WTC11 (cell line): ENCODE data around the gene ZNF3. TPM values are rescaled to one million over a fixed set of nuclear protein-coding genes. Genes with fewer than 3 reads are reported as not detected.

ENCODE experiments used
- ATAC-seq: fragments of 200-7000 bp; cut with Tn5 transposase; 2 replicates; pipeline ENCODE4 v1.10.0; 2021; ENCODE audit warnings: mild to moderate bottlenecking, moderate library complexity
- CTCF ChIA-PET: fragments of 300-600 bp; sonication (Branson Sonifier 250); formaldehyde crosslinking; loops from one replicate; lab custom pipeline; 2021; ENCODE audit warnings: antibody characterized with exemption; lab: Charles Lee
- POLR2A ChIA-PET: fragments of 350-600 bp; sonication (Branson Sonifier 250); formaldehyde crosslinking; loops from one replicate; lab custom pipeline; 2021; ENCODE audit warnings: antibody characterized with exemption; lab: Charles Lee
- DNase-seq: peaks from one replicate; pipeline ENCODE4 v3.0.0; 2021; ENCODE audit warnings: low spot score
- H3K27ac Mint-ChIP-seq: 2 replicates; pipeline ENCODE4 v1.8.0; 2021; ENCODE audit warnings: mixed read lengths
- H3K27me3 Mint-ChIP-seq: 2 replicates; pipeline ENCODE4 v1.8.0; 2021; ENCODE audit warnings: low read depth, mild to moderate bottlenecking, moderate library complexity, mixed read lengths
- H3K36me3 Mint-ChIP-seq: 2 replicates; pipeline ENCODE4 v1.8.0; 2021; ENCODE audit warnings: mixed read lengths
- H3K4me1 Mint-ChIP-seq: 2 replicates; pipeline ENCODE4 v1.8.0; 2022; ENCODE audit warnings: mixed read lengths
- H3K4me3 Mint-ChIP-seq: 2 replicates; pipeline ENCODE4 v1.8.0; 2021; ENCODE audit warnings: mild to moderate bottlenecking, moderate library complexity, mixed read lengths
- H3K9me3 Mint-ChIP-seq: 2 replicates; pipeline ENCODE4 v1.8.0; 2021; ENCODE audit warnings: mixed read lengths
- FOXP1 ChIP-seq: sonication (generic); formaldehyde crosslinking; IDR thresholded peaks from 2 replicates; pipeline ENCODE4 v1.8.0; 2022; ENCODE audit warnings: missing genetic modification reagents, mild to moderate bottlenecking, moderate library complexity, borderline replicate concordance
- MXD4 ChIP-seq: fragments of 250-450 bp; sonication (Bioruptor Pico); IDR thresholded peaks from 2 replicates; pipeline ENCODE4 v1.8.0; 2021; ENCODE audit warnings: mild to moderate bottlenecking, moderate library complexity, borderline replicate concordance
- NR2C2 ChIP-seq: sonication (generic); formaldehyde crosslinking; IDR thresholded peaks from 2 replicates; pipeline ENCODE4 v1.8.0; 2022; ENCODE audit warnings: mild to moderate bottlenecking, missing genetic modification reagents
- PRRX2 ChIP-seq: fragments of 250-450 bp; sonication (Bioruptor Pico); IDR thresholded peaks from 2 replicates; pipeline ENCODE4 v1.8.0; 2021; ENCODE audit warnings: mild to moderate bottlenecking
- ZNF423 ChIP-seq: fragments of 250-450 bp; sonication (Bioruptor Pico); IDR thresholded peaks from 2 replicates; pipeline ENCODE4 v2.1.2; 2022; ENCODE audit warnings: mild to moderate bottlenecking, moderate library complexity
- total RNA-seq: library from RNA; stranded (reverse); gene quantifications from 3 replicates; pipeline ENCODE4 v1.2.3, GENCODE V29; 2021
- TF ChIP-seq, protein P1 (sequence below): sonication (generic); formaldehyde crosslinking; IDR thresholded peaks from 2 replicates; pipeline ENCODE4 v1.8.0; 2022; ENCODE audit warnings: mild to moderate bottlenecking, missing genetic modification reagents
- TF ChIP-seq, protein P2 (sequence below): fragments of 250-450 bp; sonication (Bioruptor Pico); IDR thresholded peaks from 2 replicates; pipeline ENCODE4 v2.1.2; 2022; ENCODE audit warnings: mild to moderate bottlenecking, moderate library complexity
- TF ChIP-seq, protein P3 (sequence below): sonication (generic); formaldehyde crosslinking; IDR thresholded peaks from 2 replicates; pipeline ENCODE4 v1.8.1; 2023; ENCODE audit warnings: mild to moderate bottlenecking, missing genetic modification reagents, borderline replicate concordance
- TF ChIP-seq, protein P4 (sequence below): fragments of 250-450 bp; sonication (Bioruptor Pico); IDR thresholded peaks from 2 replicates; pipeline ENCODE4 v1.9.0; 2021; ENCODE audit warnings: mild to moderate bottlenecking, borderline replicate concordance
- TF ChIP-seq, protein P5 (sequence below): sonication (generic); formaldehyde crosslinking; IDR thresholded peaks from 2 replicates; pipeline ENCODE4 v1.8.1; 2023; ENCODE audit warnings: mild to moderate bottlenecking, moderate library complexity, missing genetic modification reagents
- TF ChIP-seq, protein P6 (sequence below): fragments of 250-450 bp; sonication (Bioruptor Pico); IDR thresholded peaks from 2 replicates; pipeline ENCODE4 v1.9.0; 2021; ENCODE audit warnings: mild to moderate bottlenecking
- TF ChIP-seq, protein P7 (sequence below): fragments of 250-450 bp; sonication (Bioruptor Pico); IDR thresholded peaks from 2 replicates; pipeline ENCODE4 v1.9.0; 2021; ENCODE audit warnings: mild to moderate bottlenecking
- TF ChIP-seq, protein P8 (sequence below): fragments of 250-450 bp; sonication (Bioruptor Pico); IDR thresholded peaks from 2 replicates; pipeline ENCODE4 v1.9.0; 2021; ENCODE audit warnings: moderate library complexity, mild to moderate bottlenecking, inconsistent platforms, borderline replicate concordance

The ZNF3 gene
- total RNA-seq, 1 experiment from 2014 or later: 48.3 TPM

DNA sequence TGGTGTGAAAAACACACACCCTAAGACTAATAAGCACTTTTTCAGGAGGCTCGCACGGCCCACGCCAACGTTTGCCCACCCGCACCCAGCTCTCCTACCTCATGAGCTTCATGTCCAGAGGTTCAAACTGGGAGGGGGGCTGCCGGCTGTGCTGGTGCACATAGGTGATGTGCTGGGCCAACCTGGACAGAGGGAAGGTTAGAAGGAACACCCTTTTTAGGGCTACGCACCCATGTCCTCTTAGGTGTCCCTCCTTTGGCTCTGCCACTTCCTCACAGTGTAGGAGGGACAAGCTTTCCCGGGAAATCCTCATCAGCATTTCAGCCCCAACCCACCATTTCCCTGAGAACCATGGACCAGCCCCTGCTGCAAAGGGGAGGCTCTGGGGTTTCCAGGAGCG, 13.8 kb upstream of the ZNF3 start (continued):
- TF ChIP-seq, protein P1, sequence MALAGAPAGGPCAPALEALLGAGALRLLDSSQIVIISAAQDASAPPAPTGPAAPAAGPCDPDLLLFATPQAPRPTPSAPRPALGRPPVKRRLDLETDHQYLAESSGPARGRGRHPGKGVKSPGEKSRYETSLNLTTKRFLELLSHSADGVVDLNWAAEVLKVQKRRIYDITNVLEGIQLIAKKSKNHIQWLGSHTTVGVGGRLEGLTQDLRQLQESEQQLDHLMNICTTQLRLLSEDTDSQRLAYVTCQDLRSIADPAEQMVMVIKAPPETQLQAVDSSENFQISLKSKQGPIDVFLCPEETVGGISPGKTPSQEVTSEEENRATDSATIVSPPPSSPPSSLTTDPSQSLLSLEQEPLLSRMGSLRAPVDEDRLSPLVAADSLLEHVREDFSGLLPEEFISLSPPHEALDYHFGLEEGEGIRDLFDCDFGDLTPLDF (CRISPR knock-in tag): no peak
- TF ChIP-seq, protein P2, sequence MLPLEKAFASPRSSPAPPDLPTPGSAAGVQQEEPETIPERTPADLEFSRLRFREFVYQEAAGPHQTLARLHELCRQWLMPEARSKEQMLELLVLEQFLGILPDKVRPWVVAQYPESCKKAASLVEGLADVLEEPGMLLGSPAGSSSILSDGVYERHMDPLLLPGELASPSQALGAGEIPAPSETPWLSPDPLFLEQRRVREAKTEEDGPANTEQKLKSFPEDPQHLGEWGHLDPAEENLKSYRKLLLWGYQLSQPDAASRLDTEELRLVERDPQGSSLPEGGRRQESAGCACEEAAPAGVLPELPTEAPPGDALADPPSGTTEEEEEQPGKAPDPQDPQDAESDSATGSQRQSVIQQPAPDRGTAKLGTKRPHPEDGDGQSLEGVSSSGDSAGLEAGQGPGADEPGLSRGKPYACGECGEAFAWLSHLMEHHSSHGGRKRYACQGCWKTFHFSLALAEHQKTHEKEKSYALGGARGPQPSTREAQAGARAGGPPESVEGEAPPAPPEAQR: no peak
- TF ChIP-seq, protein P3, sequence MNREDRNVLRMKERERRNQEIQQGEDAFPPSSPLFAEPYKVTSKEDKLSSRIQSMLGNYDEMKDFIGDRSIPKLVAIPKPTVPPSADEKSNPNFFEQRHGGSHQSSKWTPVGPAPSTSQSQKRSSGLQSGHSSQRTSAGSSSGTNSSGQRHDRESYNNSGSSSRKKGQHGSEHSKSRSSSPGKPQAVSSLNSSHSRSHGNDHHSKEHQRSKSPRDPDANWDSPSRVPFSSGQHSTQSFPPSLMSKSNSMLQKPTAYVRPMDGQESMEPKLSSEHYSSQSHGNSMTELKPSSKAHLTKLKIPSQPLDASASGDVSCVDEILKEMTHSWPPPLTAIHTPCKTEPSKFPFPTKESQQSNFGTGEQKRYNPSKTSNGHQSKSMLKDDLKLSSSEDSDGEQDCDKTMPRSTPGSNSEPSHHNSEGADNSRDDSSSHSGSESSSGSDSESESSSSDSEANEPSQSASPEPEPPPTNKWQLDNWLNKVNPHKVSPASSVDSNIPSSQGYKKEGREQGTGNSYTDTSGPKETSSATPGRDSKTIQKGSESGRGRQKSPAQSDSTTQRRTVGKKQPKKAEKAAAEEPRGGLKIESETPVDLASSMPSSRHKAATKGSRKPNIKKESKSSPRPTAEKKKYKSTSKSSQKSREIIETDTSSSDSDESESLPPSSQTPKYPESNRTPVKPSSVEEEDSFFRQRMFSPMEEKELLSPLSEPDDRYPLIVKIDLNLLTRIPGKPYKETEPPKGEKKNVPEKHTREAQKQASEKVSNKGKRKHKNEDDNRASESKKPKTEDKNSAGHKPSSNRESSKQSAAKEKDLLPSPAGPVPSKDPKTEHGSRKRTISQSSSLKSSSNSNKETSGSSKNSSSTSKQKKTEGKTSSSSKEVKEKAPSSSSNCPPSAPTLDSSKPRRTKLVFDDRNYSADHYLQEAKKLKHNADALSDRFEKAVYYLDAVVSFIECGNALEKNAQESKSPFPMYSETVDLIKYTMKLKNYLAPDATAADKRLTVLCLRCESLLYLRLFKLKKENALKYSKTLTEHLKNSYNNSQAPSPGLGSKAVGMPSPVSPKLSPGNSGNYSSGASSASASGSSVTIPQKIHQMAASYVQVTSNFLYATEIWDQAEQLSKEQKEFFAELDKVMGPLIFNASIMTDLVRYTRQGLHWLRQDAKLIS (CRISPR knock-in tag): no peak

DNA sequence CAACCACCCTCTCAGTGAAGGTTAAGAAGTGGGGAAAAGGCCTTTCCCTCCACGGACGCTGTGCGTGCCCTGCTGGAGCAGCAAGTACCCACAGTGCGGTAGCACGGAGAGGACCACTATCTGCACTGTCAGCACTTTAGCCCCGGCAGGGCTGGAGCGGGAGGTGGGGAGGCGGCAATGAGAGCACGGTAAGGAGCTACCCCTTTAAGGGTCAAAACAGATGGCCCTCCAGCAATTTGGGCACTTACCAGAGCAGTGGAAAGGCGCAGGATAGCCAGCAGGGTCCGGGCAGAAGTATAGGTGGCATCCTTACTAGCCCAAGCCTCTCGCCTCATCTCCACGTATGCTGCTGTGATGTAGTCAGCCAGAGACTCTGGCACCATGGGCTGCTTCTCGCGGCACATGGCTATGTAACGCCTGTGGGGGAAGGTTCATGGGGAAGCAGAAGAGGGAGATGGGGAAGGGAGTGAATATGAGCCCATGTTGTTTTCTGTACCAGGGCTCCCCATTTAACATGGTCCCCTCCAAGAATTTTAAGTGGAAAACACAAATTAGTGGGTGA, 12.5 kb upstream of the ZNF3 start:
- Mint-ChIP-seq H3K27ac (peak overlapping the region; percentile 54; the same call in 1 of the 2 replicates), H3K4me1 (peaks cover 16% of the 10 kb centered on the region), H3K27me3 (no peaks in the 10 kb centered on the region), H3K4me3 (no peak overlapping the region), H3K36me3 (peaks cover 88% of the 10 kb centered on the region), H3K9me3 (no peaks in the 10 kb centered on the region)
- DNase-seq (no peak), ATAC-seq (no peak)
- TF ChIP-seq, protein P2: no peak
- TF ChIP-seq NR2C2 (no peak), PRRX2 (peak; percentile 55; the same call in 1 of the 2 replicates), FOXP1 (CRISPR knock-in tag) (no peak), ZNF423 (CRISPR knock-in tag) (no peak), MXD4 (CRISPR knock-in tag) (no peak)
- TF ChIP-seq, protein P4, sequence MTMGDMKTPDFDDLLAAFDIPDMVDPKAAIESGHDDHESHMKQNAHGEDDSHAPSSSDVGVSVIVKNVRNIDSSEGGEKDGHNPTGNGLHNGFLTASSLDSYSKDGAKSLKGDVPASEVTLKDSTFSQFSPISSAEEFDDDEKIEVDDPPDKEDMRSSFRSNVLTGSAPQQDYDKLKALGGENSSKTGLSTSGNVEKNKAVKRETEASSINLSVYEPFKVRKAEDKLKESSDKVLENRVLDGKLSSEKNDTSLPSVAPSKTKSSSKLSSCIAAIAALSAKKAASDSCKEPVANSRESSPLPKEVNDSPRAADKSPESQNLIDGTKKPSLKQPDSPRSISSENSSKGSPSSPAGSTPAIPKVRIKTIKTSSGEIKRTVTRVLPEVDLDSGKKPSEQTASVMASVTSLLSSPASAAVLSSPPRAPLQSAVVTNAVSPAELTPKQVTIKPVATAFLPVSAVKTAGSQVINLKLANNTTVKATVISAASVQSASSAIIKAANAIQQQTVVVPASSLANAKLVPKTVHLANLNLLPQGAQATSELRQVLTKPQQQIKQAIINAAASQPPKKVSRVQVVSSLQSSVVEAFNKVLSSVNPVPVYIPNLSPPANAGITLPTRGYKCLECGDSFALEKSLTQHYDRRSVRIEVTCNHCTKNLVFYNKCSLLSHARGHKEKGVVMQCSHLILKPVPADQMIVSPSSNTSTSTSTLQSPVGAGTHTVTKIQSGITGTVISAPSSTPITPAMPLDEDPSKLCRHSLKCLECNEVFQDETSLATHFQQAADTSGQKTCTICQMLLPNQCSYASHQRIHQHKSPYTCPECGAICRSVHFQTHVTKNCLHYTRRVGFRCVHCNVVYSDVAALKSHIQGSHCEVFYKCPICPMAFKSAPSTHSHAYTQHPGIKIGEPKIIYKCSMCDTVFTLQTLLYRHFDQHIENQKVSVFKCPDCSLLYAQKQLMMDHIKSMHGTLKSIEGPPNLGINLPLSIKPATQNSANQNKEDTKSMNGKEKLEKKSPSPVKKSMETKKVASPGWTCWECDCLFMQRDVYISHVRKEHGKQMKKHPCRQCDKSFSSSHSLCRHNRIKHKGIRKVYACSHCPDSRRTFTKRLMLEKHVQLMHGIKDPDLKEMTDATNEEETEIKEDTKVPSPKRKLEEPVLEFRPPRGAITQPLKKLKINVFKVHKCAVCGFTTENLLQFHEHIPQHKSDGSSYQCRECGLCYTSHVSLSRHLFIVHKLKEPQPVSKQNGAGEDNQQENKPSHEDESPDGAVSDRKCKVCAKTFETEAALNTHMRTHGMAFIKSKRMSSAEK (CRISPR knock-in tag): 0 out of 2 replicates have a peak, but pooled peaks have one; percentile 49
- TF ChIP-seq, protein P5, sequence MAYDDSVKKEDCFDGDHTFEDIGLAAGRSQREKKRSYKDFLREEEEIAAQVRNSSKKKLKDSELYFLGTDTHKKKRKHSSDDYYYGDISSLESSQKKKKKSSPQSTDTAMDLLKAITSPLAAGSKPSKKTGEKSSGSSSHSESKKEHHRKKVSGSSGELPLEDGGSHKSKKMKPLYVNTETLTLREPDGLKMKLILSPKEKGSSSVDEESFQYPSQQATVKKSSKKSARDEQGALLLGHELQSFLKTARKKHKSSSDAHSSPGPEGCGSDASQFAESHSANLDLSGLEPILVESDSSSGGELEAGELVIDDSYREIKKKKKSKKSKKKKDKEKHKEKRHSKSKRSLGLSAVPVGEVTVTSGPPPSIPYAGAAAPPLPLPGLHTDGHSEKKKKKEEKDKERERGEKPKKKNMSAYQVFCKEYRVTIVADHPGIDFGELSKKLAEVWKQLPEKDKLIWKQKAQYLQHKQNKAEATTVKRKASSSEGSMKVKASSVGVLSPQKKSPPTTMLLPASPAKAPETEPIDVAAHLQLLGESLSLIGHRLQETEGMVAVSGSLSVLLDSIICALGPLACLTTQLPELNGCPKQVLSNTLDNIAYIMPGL (CRISPR knock-in tag): no peak
- TF ChIP-seq, protein P6, sequence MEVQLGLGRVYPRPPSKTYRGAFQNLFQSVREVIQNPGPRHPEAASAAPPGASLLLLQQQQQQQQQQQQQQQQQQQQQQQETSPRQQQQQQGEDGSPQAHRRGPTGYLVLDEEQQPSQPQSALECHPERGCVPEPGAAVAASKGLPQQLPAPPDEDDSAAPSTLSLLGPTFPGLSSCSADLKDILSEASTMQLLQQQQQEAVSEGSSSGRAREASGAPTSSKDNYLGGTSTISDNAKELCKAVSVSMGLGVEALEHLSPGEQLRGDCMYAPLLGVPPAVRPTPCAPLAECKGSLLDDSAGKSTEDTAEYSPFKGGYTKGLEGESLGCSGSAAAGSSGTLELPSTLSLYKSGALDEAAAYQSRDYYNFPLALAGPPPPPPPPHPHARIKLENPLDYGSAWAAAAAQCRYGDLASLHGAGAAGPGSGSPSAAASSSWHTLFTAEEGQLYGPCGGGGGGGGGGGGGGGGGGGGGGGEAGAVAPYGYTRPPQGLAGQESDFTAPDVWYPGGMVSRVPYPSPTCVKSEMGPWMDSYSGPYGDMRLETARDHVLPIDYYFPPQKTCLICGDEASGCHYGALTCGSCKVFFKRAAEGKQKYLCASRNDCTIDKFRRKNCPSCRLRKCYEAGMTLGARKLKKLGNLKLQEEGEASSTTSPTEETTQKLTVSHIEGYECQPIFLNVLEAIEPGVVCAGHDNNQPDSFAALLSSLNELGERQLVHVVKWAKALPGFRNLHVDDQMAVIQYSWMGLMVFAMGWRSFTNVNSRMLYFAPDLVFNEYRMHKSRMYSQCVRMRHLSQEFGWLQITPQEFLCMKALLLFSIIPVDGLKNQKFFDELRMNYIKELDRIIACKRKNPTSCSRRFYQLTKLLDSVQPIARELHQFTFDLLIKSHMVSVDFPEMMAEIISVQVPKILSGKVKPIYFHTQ: 0 out of 2 replicates have a peak, but pooled peaks have one; percentile 13
- TF ChIP-seq, protein P7, sequence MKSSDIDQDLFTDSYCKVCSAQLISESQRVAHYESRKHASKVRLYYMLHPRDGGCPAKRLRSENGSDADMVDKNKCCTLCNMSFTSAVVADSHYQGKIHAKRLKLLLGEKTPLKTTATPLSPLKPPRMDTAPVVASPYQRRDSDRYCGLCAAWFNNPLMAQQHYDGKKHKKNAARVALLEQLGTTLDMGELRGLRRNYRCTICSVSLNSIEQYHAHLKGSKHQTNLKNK (CRISPR knock-in tag): no peak
- TF ChIP-seq, protein P8, sequence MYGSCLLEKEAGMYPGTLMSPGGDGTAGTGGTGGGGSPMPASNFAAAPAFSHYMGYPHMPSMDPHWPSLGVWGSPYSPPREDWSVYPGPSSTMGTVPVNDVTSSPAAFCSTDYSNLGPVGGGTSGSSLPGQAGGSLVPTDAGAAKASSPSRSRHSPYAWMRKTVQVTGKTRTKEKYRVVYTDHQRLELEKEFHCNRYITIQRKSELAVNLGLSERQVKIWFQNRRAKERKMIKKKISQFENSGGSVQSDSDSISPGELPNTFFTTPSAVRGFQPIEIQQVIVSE: no peak
- POLR2A ChIA-PET: interaction anchor here (1.4 kb wide), 1 partner anchor 12 kb away, joined by 5 read pairs; no protein-coding TSS in a partner anchor
- CTCF ChIA-PET: no interaction called here
